ENCODE data around the gene LDHA.

The LDHA gene

DNA sequence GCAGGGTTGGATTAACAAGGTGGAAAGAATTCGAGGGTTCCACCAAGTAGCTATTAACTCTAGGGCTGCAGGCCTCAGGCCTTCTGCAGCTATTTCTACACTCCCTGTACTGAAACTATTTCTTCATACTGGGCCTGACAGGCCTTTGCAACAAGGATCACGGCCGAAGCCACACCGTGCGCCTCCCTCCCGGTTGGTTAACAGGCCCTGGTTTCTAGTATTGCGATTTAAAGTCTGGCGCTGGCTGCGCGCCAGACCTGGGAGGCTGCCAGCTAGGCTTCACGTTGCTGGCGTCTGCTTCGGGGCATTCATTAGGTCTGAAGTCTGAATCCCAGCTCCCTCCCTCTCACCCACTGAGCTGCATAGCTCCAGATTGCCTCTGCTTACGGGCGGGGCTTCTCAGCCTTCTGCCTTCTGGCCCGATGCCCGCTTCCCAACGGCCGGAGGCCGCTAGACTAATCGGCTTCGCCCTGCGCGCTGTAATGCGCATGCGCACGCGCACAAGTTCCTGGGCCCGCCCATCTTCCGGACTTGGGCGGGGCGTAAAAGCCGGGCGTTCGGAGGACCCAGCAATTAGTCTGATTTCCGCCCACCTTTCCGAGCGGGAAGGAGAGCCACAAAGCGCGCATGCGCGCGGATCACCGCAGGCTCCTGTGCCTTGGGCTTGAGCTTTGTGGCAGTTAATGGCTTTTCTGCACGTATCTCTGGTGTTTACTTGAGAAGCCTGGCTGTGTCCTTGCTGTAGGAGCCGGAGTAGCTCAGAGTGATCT, 1.6 kb downstream of the LDHA start (continued):
- TF ChIP-seq ZNF302 (tag by site-specific recombination; IDR thresholded peaks at IDR 0.05; ENCODE audit: low read depth) (no peak), ZNF121 (tag by site-specific recombination; IDR thresholded peaks at IDR 0.05) (no peak), ZFP41 (tag by site-specific recombination; IDR thresholded peaks at IDR 0.05; ENCODE audit: borderline replicate concordance) (no peak), YY1 (tag by site-specific recombination; IDR thresholded peaks at IDR 0.05) (no peak), ZNF785 (tag by site-specific recombination; IDR thresholded peaks at IDR 0.05) (no peak), ZNF354C (tag by site-specific recombination; IDR thresholded peaks at IDR 0.05; ENCODE audit: borderline replicate concordance, low read depth) (no peak), ZNF138 (tag by site-specific recombination; IDR thresholded peaks at IDR 0.05; ENCODE audit: borderline replicate concordance) (no peak), ZSCAN30 (tag by site-specific recombination; IDR thresholded peaks at IDR 0.05) (peak; percentile 59; the same call in 1 of the 2 replicates), ZNF530 (tag by site-specific recombination; IDR thresholded peaks at IDR 0.05; ENCODE audit: low read depth) (no peak), ZNF169 (tag by site-specific recombination; IDR thresholded peaks at IDR 0.05) (no peak), ZFHX2 (tag by site-specific recombination; conservative IDR thresholded peaks at IDR 0.05) (peak; percentile 59), ZNF843 (tag by site-specific recombination; IDR thresholded peaks at IDR 0.05) (no peak; the same call in 1 of the 2 replicates), ZNF555 (tag by site-specific recombination; conservative IDR thresholded peaks at IDR 0.05) (no peak), ZNF223 (tag by site-specific recombination; IDR thresholded peaks at IDR 0.05) (no peak), ZEB2 (tag by site-specific recombination; IDR thresholded peaks at IDR 0.05) (peak; percentile 58), ZNF521 (tag by site-specific recombination; IDR thresholded peaks at IDR 0.05) (no peak), RBAK (tag by site-specific recombination; IDR thresholded peaks at IDR 0.05) (no peak), ZNF248 (tag by site-specific recombination; IDR thresholded peaks at IDR 0.05) (no peak), TRIM28 (IDR thresholded peaks at IDR 0.05; ENCODE audit: borderline replicate concordance, low read length) (no peak), GFI1B (tag by site-specific recombination; IDR thresholded peaks at IDR 0.05) (no peak), ZNF629 (tag by site-specific recombination; IDR thresholded peaks at IDR 0.05) (peak; percentile 57), ZNF510 (tag by site-specific recombination; IDR thresholded peaks at IDR 0.05; ENCODE audit: insufficient replicate concordance) (no peak), ZNF341 (tag by site-specific recombination; IDR thresholded peaks at IDR 0.05; ENCODE audit: low read depth) (peak; percentile 54)
- TF ChIP-seq, protein P1, sequence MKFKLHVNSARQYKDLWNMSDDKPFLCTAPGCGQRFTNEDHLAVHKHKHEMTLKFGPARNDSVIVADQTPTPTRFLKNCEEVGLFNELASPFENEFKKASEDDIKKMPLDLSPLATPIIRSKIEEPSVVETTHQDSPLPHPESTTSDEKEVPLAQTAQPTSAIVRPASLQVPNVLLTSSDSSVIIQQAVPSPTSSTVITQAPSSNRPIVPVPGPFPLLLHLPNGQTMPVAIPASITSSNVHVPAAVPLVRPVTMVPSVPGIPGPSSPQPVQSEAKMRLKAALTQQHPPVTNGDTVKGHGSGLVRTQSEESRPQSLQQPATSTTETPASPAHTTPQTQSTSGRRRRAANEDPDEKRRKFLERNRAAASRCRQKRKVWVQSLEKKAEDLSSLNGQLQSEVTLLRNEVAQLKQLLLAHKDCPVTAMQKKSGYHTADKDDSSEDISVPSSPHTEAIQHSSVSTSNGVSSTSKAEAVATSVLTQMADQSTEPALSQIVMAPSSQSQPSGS (tag by site-specific recombination; IDR thresholded peaks at IDR 0.05; ENCODE audit: low read depth): no peak
- TF ChIP-seq, protein P2, sequence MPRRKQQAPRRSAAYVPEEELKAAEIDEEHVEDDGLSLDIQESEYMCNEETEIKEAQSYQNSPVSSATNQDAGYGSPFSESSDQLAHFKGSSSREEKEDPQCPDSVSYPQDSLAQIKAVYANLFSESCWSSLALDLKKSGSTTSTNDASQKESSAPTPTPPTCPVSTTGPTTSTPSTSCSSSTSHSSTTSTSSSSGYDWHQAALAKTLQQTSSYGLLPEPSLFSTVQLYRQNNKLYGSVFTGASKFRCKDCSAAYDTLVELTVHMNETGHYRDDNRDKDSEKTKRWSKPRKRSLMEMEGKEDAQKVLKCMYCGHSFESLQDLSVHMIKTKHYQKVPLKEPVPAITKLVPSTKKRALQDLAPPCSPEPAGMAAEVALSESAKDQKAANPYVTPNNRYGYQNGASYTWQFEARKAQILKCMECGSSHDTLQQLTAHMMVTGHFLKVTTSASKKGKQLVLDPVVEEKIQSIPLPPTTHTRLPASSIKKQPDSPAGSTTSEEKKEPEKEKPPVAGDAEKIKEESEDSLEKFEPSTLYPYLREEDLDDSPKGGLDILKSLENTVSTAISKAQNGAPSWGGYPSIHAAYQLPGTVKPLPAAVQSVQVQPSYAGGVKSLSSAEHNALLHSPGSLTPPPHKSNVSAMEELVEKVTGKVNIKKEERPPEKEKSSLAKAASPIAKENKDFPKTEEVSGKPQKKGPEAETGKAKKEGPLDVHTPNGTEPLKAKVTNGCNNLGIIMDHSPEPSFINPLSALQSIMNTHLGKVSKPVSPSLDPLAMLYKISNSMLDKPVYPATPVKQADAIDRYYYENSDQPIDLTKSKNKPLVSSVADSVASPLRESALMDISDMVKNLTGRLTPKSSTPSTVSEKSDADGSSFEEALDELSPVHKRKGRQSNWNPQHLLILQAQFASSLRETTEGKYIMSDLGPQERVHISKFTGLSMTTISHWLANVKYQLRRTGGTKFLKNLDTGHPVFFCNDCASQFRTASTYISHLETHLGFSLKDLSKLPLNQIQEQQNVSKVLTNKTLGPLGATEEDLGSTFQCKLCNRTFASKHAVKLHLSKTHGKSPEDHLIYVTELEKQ (tag by site-specific recombination; IDR thresholded peaks at IDR 0.05; ENCODE audit: borderline replicate concordance): no peak
- TF ChIP-seq, protein P3, sequence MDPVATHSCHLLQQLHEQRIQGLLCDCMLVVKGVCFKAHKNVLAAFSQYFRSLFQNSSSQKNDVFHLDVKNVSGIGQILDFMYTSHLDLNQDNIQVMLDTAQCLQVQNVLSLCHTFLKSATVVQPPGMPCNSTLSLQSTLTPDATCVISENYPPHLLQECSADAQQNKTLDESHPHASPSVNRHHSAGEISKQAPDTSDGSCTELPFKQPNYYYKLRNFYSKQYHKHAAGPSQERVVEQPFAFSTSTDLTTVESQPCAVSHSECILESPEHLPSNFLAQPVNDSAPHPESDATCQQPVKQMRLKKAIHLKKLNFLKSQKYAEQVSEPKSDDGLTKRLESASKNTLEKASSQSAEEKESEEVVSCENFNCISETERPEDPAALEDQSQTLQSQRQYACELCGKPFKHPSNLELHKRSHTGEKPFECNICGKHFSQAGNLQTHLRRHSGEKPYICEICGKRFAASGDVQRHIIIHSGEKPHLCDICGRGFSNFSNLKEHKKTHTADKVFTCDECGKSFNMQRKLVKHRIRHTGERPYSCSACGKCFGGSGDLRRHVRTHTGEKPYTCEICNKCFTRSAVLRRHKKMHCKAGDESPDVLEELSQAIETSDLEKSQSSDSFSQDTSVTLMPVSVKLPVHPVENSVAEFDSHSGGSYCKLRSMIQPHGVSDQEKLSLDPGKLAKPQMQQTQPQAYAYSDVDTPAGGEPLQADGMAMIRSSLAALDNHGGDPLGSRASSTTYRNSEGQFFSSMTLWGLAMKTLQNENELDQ (tag by site-specific recombination; IDR thresholded peaks at IDR 0.05; ENCODE audit: low read depth): no peak
